Glomerular endothelial cell (primary cell): ENCODE measurements around the gene HOGA1. TPM values are rescaled to one million over a fixed set of nuclear protein-coding genes. Genes with fewer than 3 reads are reported as not detected.

Experiments used
- DNase-seq: peaks from one replicate; pipeline ENCODE4 v3.0.0-alpha.2; 2011; ENCODE audit warnings: low read depth, low spot score; ENCODE audit errors: extremely low read depth
- total RNA-seq: library from RNA; depleted of rRNA; stranded (reverse); fragments of >200 nt; gene quantifications from 2 replicates; pipeline ENCODE4 v1.2.3, GENCODE V29; 2015

Gene HOGA1
- total RNA-seq = 0.12 and 0.15 TPM in 2 replicates

GRCh38 chr10:97584060-97584797 lies at the start of gene HOGA1:
Gene HOGA1, plus strand, starts transcription at chr10:97584389. Its CDS starts 315 bp downstream, at chr10:97584704.
- no peak for DNase-seq

GRCh38 chr10:97534746-97535367 lies 49.3 kb upstream of the HOGA1 start:
- DNase-seq = no peak

GRCh38 chr10:97537186-97537869 lies 46.9 kb upstream of the HOGA1 start:
- DNase-seq = no peak

DNA sequence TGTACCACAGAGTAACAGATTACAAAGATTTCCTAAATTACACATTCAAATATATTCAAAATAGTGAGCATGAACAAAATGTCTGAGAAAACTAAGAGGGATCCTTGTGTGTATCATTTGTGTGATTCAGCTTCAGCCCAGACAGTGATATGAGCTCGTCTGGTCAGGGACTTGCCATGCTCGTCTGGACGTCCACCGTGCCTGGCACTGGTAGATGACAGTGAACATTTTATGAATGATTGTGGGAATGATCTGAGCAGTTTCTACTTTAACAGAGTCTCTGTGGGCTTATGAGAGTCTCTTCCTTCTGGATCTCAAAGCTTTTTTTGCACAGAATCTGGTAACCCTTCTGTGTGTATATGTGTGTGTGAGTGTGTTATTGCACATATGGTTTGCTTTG lies 45.8 kb upstream of the HOGA1 start:
- DNase-seq = no peak

DNA sequence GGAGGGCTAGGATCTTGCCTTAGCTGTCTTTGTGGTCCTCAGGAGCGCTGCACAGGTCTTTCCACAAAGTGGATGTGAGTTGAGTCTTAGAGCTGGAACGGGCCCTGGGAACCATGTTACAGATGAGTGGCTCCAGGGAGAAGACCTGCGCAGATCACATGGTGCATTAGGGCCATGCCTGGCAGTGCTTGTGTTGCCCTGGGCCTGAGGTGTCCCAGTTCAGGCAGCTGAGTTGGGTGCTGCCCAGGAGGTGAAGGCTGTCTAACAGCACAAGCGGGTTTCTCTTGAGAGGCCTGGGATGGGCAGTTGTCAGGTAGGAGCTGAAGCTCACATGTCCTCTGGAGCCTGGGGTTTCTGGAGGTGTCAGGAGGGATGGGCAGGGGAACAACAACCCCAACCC lies 45.4 kb upstream of the HOGA1 start:
- no peak for DNase-seq

- no peak for DNase-seq
Observed at GRCh38 chr10:97539523-97540200, 44.5 kb upstream of the HOGA1 start.

DNA sequence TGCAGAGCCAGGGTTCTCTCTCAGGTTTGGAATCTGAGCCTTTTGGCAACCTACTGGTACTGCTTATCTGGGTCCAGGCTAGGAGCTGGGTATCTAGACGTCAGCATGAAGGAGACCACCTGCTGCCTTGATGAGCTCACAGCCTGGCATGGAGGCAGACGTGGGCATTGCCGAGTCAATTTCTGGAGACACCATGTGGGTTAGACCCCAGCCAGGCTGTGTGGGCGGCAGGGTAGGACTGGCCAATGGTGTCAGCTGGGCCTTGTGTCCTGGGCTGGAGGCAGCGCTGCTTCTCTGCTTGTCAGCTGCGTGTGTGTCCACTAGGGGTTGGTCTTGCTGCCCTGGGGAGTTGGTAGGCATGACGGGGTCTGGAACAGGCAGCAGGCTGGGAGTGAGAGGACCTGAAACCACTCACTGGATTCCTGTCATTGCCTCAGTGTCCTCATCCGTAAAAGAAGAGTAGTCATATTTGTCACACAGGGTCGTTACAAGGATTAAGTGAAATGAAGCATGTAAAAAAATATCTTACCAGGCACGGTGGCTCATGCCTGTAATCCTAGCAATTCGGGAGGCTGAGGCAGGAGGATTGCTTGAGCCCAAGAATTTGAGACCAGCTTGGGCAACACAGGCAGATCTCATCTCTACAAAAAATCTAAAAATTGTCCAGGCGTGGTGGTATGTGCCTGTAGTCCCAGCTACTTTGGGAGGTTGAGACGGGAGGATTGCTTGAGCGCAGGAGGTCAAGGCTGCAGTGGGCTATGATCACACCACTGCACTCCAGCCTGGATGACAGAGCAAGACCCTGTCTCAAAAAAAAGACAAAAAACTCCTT lies 43.3 kb upstream of the HOGA1 start:
- DNase-seq = no peak

DNA sequence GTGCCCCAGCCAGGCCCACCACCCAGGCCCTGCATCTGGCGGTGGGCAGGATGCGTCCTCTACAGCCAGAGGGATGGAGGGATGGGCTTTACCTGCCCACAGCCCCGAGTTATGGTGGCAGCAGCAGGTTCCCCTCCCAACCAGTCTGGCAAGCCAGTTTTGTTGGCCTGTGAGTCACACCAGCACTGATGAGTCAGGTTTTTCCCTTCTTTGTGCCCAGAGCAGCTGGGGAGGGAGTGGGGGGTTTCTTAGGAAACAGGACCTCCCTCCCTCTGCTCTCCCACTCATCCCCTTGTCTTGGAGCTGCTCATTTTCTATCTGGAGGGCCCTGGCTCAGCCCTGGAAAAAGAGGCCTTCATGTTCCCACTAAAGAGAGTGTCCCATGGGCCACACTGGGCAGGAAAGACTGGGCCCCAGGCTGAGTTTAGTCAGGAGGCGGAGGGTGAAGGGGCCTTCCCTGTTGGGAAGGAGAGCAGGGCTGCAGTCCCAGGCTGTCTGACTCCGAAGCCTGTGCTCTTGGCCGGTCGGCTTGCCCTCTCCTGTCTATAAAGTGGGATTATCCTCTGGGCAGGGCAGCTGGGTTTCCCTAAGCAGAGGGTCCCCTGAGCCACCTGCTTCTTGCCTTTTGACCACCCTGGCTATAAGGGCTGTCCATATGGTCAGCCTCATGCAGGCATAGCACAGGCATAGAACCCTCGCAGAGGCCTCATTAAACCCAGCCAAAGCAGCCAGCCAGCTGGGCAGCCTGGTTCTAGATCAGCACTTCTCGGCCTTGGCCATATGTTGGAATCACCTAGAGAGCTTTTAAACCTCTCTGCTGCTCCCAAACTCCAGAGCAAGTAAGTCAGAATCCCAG lies 41.8 kb upstream of the HOGA1 start:
- peak; percentile 84 for DNase-seq

- DNase-seq = peak; percentile 85
Observed at GRCh38 chr10:97543025-97543546, 41.1 kb upstream of the HOGA1 start.

DNA sequence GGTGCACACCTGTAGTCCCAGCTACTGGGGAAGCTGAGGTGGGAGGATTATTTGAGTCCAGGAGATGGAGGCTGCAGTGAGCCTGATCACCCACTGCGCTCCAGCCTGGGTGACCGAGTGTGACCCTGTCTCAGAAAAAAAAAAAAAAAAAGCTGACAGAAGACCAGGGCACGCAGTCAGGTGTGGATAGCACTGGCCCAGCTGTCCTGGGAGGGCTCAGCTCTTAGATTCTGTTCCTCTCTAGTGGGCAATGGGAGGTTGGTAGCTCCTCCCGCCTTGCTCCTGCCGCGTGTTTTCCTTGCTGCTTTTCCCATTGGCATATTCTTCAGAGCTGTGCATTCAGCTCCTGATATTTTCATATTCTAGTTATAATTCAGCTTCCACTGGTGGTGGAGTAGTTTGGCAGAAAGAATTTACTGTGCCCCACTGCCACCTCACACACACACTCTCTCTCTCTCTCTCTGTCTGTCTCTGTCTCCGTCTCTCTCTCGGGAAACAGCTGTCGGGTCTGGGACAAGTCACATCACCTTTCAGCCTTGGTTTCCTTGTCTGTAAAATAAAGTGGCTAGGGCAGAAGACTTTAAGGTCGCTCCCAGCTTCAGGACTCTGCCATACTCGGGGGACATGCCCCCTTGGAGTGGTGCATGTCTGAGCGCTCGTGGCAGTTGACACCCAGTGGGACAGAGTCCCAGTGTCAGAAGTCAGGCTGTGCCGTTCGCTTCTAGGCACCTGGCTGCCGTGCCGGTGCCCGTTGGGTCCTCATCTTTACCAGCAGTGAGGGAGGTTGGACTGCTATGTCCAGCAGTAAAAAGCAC lies 37.5 kb upstream of the HOGA1 start:
- no peak for DNase-seq

DNA sequence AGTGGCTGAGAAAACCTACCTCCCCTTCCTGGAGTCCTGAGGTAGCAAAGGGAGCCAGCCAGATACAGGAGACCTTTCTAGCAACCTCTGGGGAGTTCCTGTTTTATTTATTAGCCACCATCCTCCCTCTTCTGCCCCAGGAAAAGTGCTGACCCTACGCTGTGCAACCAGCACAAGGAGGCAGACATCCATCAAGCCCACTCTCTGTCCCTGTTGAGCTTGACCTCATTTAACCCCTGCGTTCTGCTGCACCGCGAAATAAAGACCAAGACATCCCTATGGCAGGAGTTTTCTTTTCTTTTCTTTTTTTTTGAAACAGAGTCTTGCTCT lies 37.0 kb upstream of the HOGA1 start:
- no peak for DNase-seq

- DNase-seq = no peak
Observed at GRCh38 chr10:97547962-97548361, 36.2 kb upstream of the HOGA1 start.

- DNase-seq = no peak
Observed at GRCh38 chr10:97548828-97549455, 35.2 kb upstream of the HOGA1 start.

DNA sequence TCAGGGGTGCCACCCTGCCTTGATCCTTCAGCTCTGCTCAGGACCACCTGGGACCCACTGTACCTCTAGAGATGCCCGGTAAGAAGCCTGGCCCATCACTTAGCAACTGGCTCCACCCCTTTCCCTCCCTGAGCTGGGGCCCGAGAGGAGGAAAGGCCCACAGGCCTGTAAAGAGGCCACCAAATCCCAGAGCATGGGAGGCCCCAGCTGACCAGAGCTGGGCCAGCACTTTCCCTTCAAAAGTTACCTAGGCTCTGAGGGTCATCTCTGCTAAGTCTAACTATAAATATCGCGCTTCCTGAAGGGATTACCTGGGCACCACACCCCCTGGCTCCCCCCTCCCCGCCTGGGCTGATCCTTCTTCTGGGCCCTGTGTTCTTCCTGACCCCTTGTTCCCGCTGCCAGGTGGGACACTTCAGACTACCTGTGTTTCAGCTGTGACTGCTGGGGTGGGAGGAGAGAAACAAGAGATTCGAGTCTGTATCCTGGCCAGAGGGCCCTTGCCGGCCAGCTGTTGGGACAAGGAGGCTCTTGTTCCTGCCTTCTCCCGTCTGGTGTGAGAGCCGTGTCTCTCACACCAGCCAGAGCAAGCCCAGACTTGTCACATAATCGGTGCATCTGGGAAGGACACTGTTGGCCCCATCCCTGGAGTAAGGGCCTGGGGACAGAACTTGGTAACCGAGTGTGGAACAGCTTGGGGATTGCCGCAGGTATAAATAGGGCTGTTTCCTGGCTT lies 34.4 kb upstream of the HOGA1 start:
- DNase-seq = no peak

DNA sequence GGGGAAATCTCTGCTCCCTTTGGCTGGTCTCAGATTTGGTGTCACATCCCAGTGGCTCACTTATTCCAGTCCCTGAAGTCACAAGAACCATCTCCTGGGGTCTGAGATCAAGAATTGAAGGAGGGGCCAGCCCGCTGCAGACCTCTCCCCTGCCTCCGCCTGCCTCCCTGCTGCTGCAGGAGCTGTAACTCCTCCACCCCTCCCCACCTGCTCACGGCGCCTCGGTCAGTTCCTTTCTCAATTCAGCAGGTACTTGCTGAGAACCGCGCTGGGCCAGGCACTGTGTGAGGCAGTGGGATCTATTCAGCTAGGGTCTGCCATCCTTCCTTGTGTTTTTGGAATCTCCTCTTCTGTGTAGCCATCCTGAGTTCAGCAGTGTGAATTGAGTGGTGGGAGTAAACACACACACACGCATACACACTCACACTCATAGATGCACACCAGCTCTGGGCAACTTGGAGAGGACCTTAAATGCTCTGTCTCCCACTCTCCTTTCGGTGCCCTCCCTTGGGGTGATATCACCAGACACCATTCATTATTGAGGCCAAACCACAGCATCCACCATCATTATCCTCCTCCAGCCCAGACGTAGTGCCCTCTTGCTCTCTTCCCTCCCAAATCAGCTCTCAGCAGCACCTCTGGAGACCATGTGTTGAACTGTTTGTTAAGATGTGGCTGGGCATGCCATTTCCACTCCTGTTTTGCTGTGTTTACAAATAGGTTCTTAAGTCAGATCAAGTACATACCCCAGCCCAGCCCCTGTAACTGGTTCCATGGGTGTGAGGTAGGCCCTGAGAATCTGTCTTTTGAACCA lies 33.6 kb upstream of the HOGA1 start:
- DNase-seq = no peak

DNA sequence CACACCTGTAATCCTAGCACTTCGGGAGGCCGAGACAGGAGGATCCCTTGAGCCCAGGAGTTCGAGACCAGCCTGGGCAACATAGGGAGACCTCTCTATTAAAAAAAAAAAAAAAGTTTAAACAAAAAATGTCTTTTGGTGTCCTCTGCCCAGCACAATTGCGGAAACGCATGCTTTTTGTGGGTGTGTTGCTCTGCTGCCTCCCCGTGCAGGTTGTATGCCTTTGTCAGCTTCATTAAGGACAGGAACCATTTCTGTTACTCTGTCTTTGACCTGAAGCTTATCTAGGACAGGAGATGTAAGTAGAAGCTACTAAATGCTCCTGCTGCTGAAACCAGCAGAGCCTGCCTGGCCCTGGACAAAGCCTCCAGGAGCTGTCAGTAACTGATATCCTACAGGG lies 32.9 kb upstream of the HOGA1 start:
- DNase-seq = no peak

- DNase-seq = no peak
Observed at GRCh38 chr10:97553575-97554031, 30.6 kb upstream of the HOGA1 start.
